Body of pancreas (tissue), 4 donors: ENCODE measurements around the gene AFF2. TPM values are rescaled to one million over a fixed set of nuclear protein-coding genes. Genes with fewer than 3 reads are reported as not detected.

Source experiments
- ATAC-seq: fragments of 150-250 bp; one replicate; pipeline ENCODE4 v1.9.1; 2016
- DNase-seq, 4 donors: peaks; one replicate each; pipeline ENCODE4 v3.0.0-alpha.2; 2019
- H3K27ac ChIP-seq, 4 donors: fragments of 200-600 bp; sonication (generic); 1 replicate in 3 of 4; 2 replicates in 1 of 4; pipeline versions ENCODE4 v1.5.1 to v1.6.1; 2016 to 2019; ENCODE audit warnings: mild to moderate bottlenecking in 1 of 4, mixed read lengths in 1 of 4, moderate library complexity in 1 of 4
- H3K27me3 ChIP-seq, 2 donors: fragments of 200-600 bp; sonication (generic); one replicate each; pipeline ENCODE4 v1.6.0; 2016; ENCODE audit warnings: mild to moderate bottlenecking in 1 of 2
- H3K36me3 ChIP-seq, 2 donors: fragments of 200-600 bp; sonication (generic); replicated peaks in 1 of 2; 2 replicates each; pipeline ENCODE4 v1.5.1; 2016; ENCODE audit warnings: low read depth in 2 of 2; ENCODE audit not compliant: insufficient read depth in 1 of 2
- H3K4me1 ChIP-seq: fragments of 200-600 bp; sonication (generic); one replicate; pipeline ENCODE4 v1.6.0; 2016
- H3K4me3 ChIP-seq, 2 donors: fragments of 200-600 bp; sonication (generic); 1 replicate in 1 of 2; 2 replicates in 1 of 2; pipeline ENCODE4 v1.5.1; 2016 to 2019
- H3K9me3 ChIP-seq, 3 donors: fragments of 200-600 bp; sonication (generic); 1 replicate in 2 of 3; 2 replicates in 1 of 3; pipeline ENCODE4 v1.5.1; 2016
- CTCF ChIP-seq, 7 experiments: fragments of 450-650 bp in 4 of 7; fragments of 200-600 bp in 3 of 7; sonication (generic) in 3 of 7; IDR thresholded peaks; one replicate each; pipeline ENCODE4 v1.5.1; 2016 to 2019; ENCODE audit warnings: antibody characterized with exemption in 7 of 7
- POLR2A ChIP-seq, 3 donors: fragments of 450-650 bp; IDR thresholded peaks; one replicate each; pipeline ENCODE4 v1.6.1; 2016; ENCODE audit warnings: antibody characterized with exemption in 3 of 3, mild to moderate bottlenecking in 2 of 3
- WGBS, 2 donors: methylation state at CpG; one replicate each; pipeline ENCODE4 v1.1.5; 2017; 5-methylcytosine and 5-hydroxymethylcytosine counted together
- intact Hi-C: fragments of 100-400 bp; cut with DNase I; formaldehyde crosslinking; loops from one replicate; pipeline ENCODE4 v1.15.1; 2023
- total RNA-seq, 2 donors: library from RNA; depleted of rRNA; stranded (reverse); fragments of >200 nt; gene quantifications; one replicate each; pipeline ENCODE4 v1.1.0, GENCODE V29; 2016

Gene AFF2
- total RNA-seq, 2 donors from 2014 or later: 0.99 to 2.1 TPM

DNA sequence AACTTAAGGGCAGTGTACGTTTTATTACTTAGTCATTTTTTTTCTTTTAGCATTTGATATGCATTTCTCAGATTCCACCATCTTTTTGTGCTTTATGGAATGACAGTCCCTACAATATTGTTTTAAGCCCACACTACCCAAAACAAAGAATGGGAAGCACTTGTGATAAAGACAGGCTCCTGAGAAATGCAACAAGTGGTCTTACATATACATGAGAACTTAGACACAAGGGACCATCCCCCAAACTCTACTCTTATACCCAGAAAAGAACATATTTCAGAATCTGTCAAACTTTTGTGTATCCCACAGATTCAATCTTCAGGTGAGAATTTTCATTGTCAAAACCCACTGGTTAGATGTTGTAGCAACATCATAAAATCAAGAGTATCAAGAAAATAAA, 491.1 kb downstream of the AFF2 start:
- TF ChIP-seq CTCF (IDR thresholded peaks at IDR 0.05): no peak
- no peak for TF ChIP-seq POLR2A (IDR thresholded peaks at IDR 0.05)
- ATAC-seq: no peak
- no peak overlapping the region for H3K4me3 ChIP-seq

GRCh38 chrX:148995661-148996060, 495.2 kb downstream of the AFF2 start:
- Histone ChIP-seq H3K9me3 (no peaks in the 10 kb centered on the region), H3K27ac (no peak overlapping the region), H3K36me3 (no peaks in the 10 kb centered on the region), H3K27me3 (no peaks in the 10 kb centered on the region), H3K4me3 (no peak overlapping the region), H3K4me1 (no peaks in the 10 kb centered on the region)
- 42 to 64% methylated on average over 2 to 3 of the region's 3 CpGs for WGBS, 2 donors
- no peak for DNase-seq
- no peak for ATAC-seq
- TF ChIP-seq CTCF (IDR thresholded peaks at IDR 0.05) (no peak), POLR2A (IDR thresholded peaks at IDR 0.05) (no peak)
- intact Hi-C loops: no loop called here

More for the DNA sequence above, 491.1 kb downstream of the AFF2 start:
- H3K27ac ChIP-seq: no peak overlapping the region
- H3K4me1 ChIP-seq: no peaks in the 10 kb centered on the region
- no peaks in the 10 kb centered on the region for H3K36me3 ChIP-seq
- no peak for DNase-seq
- no peaks in the 10 kb centered on the region for H3K27me3 ChIP-seq
- WGBS, 2 donors: 19 to 50% methylated on average over 1 of the region's 1 CpG
- no peaks in the 10 kb centered on the region for H3K9me3 ChIP-seq
- intact Hi-C loops: no loop called here

GRCh38 chrX:149002320-149002719, 501.9 kb downstream of the AFF2 start:
- no peak for DNase-seq
- 28 to 38% methylated on average over 2 of the region's 3 CpGs for WGBS, 2 donors

DNA sequence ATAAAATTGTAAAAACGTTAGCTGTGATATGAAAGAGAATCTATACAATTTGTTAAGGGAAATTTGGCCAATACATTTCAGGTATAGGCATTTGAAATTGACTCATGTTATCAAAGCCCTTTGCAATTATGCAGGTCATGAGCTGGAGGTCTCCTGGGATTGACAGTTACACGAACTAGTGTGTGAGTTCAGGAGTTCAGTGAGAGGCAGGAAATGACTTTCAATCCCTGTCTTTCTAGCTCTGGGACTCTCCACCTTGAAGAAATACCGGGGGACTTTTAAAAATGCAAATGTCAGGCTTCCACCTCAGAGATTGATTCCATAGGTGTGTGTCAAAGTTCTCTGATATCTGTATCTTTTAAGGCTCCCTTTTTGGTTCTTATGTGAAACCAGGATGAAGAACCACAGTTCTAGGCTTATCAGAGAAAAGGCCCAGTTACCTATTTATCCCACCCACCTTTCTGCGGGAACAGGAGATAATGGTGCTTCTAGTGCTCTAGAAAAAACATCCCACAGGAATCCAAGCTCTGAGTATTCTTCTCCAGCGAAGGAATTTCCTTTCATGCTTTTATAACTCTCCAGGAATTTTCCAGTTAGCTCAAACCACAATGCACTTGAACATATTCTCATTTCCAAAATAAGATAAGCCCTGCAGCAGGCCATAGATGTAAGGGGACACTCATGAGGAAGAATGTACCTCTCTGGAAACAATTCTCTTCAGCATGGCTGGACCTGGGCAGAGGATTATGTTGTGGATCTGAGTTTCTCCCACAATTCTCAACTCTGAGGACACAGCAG, 503.6 kb downstream of the AFF2 start:
- no peaks in the 10 kb centered on the region for H3K4me1 ChIP-seq
- no peaks in the 10 kb centered on the region for H3K9me3 ChIP-seq
- WGBS, 2 donors: 49 to 57% methylated on average over 5 of the region's 5 CpGs
- intact Hi-C loops: no loop called here
- no peak for ATAC-seq
- H3K4me3 ChIP-seq: no peak overlapping the region
- TF ChIP-seq CTCF (IDR thresholded peaks at IDR 0.05): no peak
- no peak for TF ChIP-seq POLR2A (IDR thresholded peaks at IDR 0.05)
- H3K36me3 ChIP-seq: no peaks in the 10 kb centered on the region
- H3K27me3 ChIP-seq: no peaks in the 10 kb centered on the region
- no peak overlapping the region for H3K27ac ChIP-seq
- no peak for DNase-seq

More at GRCh38 chrX:149002320-149002719, 501.9 kb downstream of the AFF2 start:
- no peaks in the 10 kb centered on the region for H3K27me3 ChIP-seq
- no peak overlapping the region for H3K4me3 ChIP-seq
- H3K9me3 ChIP-seq: no peaks in the 10 kb centered on the region
- intact Hi-C loops: no loop called here
- H3K27ac ChIP-seq: no peak overlapping the region
- no peaks in the 10 kb centered on the region for H3K4me1 ChIP-seq
- H3K36me3 ChIP-seq: no peaks in the 10 kb centered on the region
- TF ChIP-seq POLR2A (IDR thresholded peaks at IDR 0.05) (no peak), CTCF (IDR thresholded peaks at IDR 0.05) (no peak)
- no peak for ATAC-seq

DNA sequence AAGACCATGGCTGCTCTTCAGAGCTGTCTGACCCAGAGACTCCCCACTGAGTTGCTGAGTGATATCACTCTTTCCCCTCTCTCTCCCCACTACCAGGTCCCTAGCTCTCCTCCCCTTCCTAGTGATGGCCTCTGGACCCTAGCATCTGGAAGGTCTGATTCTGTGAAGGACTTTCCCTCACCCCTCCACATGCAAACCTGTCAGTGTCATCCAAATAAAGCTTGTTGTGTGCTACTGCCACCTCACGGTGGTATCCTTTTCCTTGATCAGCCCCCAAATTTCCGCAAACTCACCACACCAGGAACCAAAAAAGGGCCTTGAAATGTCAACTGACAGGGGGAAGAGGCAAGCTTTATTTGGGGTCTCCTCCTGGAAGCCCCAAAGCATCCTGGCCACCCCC, 504.5 kb downstream of the AFF2 start:
- intact Hi-C loops: no loop called here
- no peaks in the 10 kb centered on the region for H3K36me3 ChIP-seq
- ATAC-seq (no peak), DNase-seq (no peak)
- WGBS, 2 donors: 31 to 61% methylated on average over 2 of the region's 2 CpGs
- no peak for TF ChIP-seq CTCF (IDR thresholded peaks at IDR 0.05)
- no peak for TF ChIP-seq POLR2A (IDR thresholded peaks at IDR 0.05)
- H3K4me1 ChIP-seq: no peaks in the 10 kb centered on the region
- H3K27ac ChIP-seq: no peak overlapping the region
- no peaks in the 10 kb centered on the region for H3K27me3 ChIP-seq
- H3K4me3 ChIP-seq: no peak overlapping the region
- no peaks in the 10 kb centered on the region for H3K9me3 ChIP-seq
